Smooth muscle cell (in vitro differentiated cells): ENCODE data around the gene TAPBP. TPM values are rescaled to one million over a fixed set of nuclear protein-coding genes. Genes with fewer than 3 reads are reported as not detected.

Source experiments
- DNase-seq: peaks from one replicate; lab custom pipeline; 2025; ENCODE audit not compliant: unreplicated experiment; lab: John Stamatoyannopoulos, UW
- H2AFZ ChIP-seq: fragments of 200-600 bp; sonication (generic); 2 replicates; pipeline ENCODE4 v1.6.0; 2016; ENCODE audit warnings: antibody characterized with exemption, low read depth, mild to moderate bottlenecking
- H3F3A ChIP-seq: fragments of 200-600 bp; sonication (generic); 2 replicates; pipeline ENCODE4 v1.6.0; 2017; ENCODE audit warnings: antibody characterized with exemption, low read depth
- H3K27ac ChIP-seq: fragments of 200-600 bp; sonication (generic); 2 replicates; pipeline ENCODE4 v1.5.1; 2016; ENCODE audit warnings: low read depth, mild to moderate bottlenecking
- H3K27me3 ChIP-seq: fragments of 200-600 bp; sonication (generic); 2 replicates; pipeline ENCODE4 v1.6.1; 2016; ENCODE audit warnings: low read depth, mild to moderate bottlenecking
- H3K36me3 ChIP-seq: fragments of 200-600 bp; sonication (generic); 2 replicates; pipeline ENCODE4 v1.5.1; 2016; ENCODE audit warnings: low read depth
- H3K4me1 ChIP-seq: fragments of 200-600 bp; sonication (generic); 2 replicates; pipeline ENCODE4 v1.5.1; 2016; ENCODE audit warnings: low read depth
- H3K4me2 ChIP-seq: fragments of 200-600 bp; sonication (generic); 2 replicates; pipeline ENCODE4 v1.6.0; 2016; ENCODE audit warnings: mild to moderate bottlenecking
- H3K4me3 ChIP-seq: fragments of 200-600 bp; sonication (generic); 2 replicates; pipeline ENCODE4 v1.5.1; 2016; ENCODE audit warnings: mild to moderate bottlenecking
- H3K79me2 ChIP-seq: fragments of 200-600 bp; sonication (generic); 2 replicates; pipeline ENCODE4 v1.6.0; 2016; ENCODE audit warnings: low read depth, mild to moderate bottlenecking
- H3K9ac ChIP-seq: fragments of 200-600 bp; sonication (generic); 2 replicates; pipeline ENCODE4 v1.6.0; 2016; ENCODE audit warnings: low read depth
- H3K9me3 ChIP-seq: fragments of 200-600 bp; sonication (generic); replicated peaks from 2 replicates; pipeline ENCODE4 v1.5.1; 2016; ENCODE audit warnings: low read depth
- H4K20me1 ChIP-seq: fragments of 200-600 bp; sonication (generic); 2 replicates; pipeline ENCODE4 v1.6.0; 2016; ENCODE audit warnings: low read depth
- CTCF ChIP-seq: fragments of 200-600 bp; sonication (generic); IDR thresholded peaks from 2 replicates; pipeline ENCODE4 v1.5.1; 2017; ENCODE audit warnings: borderline replicate concordance, mild to moderate bottlenecking, antibody characterized with exemption; ENCODE audit not compliant: insufficient read depth, poor library complexity, severe bottlenecking
- WGBS: methylation state at CpG from one replicate; pipeline ENCODE4 v1.1.7; 2016; ENCODE audit warnings: low lambda C conversion rate; 5-methylcytosine and 5-hydroxymethylcytosine counted together
- polyA plus RNA-seq: library from polyadenylated mRNA; unstranded; fragments of >200 nt; fragmentation: Nextera tagmentation; extraction: Ambion mirVana; gene quantifications from 2 replicates; pipeline ENCODE4 v1.2.1, GENCODE V29; 2016
- total RNA-seq: library from RNA; depleted of rRNA; stranded (reverse); fragments of >200 nt; gene quantifications from 2 replicates; pipeline ENCODE4 v1.2.3, GENCODE V29; 2014

Gene TAPBP
- total and polyA plus RNA-seq, 2 experiments from 2014 or later, result 34.7 to 75.9 TPM

DNA sequence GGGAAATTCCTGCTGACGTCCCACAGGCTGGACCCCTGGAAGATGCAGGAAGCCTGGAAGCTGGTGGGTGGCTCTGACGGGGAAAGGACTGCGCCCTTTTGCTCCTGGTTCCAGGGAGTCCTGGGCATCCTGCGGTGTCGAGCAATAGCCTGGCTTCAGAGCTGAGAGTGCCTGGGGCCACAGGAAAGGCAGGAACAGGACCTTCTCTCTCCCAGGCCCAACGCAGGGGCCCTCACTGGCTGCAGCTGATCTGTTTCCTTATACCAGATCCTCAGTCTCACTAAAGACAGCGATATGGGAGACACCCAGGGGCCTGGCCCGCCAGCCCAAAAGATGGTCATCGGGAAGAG lies 35.5 kb downstream of the TAPBP start:
- TF ChIP-seq CTCF, result no peak
- Histone ChIP-seq H3K79me2 (peaks cover 22% of the 10 kb centered on the region), H3F3A (peaks cover 29% of the 10 kb centered on the region), H3K27me3 (no peaks in the 10 kb centered on the region), H3K9ac (no peak overlapping the region), H4K20me1 (peaks cover 32% of the 10 kb centered on the region), H3K4me2 (no peak overlapping the region), H3K4me3 (no peak overlapping the region), H3K27ac (no peak overlapping the region), H3K9me3 (no peaks in the 10 kb centered on the region), H3K36me3 (no peaks in the 10 kb centered on the region), H3K4me1 (peaks cover 34% of the 10 kb centered on the region), H2AFZ (no peak overlapping the region)
- no peak for DNase-seq
- 87% methylated on average over 9 of the region's 9 CpGs for WGBS

- H3K27ac ChIP-seq, result peak overlapping the region; percentile 85
- H3K4me2 ChIP-seq, result peak overlapping the region; percentile 86
- peaks cover 40% of the 10 kb centered on the region for H3K4me1 ChIP-seq
- peak overlapping the region; percentile 57 for H3K4me3 ChIP-seq
- H3K36me3 ChIP-seq, result no peaks in the 10 kb centered on the region
- peaks cover 37% of the 10 kb centered on the region for H4K20me1 ChIP-seq
- H3K79me2 ChIP-seq, result peaks cover 28% of the 10 kb centered on the region
- H3F3A ChIP-seq, result peaks cover 35% of the 10 kb centered on the region
- no peak for TF ChIP-seq CTCF
- no peaks in the 10 kb centered on the region for H3K27me3 ChIP-seq
- no peak overlapping the region for H3K9ac ChIP-seq
- 54% methylated on average over 39 of the region's 39 CpGs for WGBS
- H3K9me3 ChIP-seq, result no peaks in the 10 kb centered on the region
- H2AFZ ChIP-seq, result no peak overlapping the region
- DNase-seq, result no peak
Observed at GRCh38 chr6:33277663-33278391, 36.1 kb downstream of the TAPBP start.

DNA sequence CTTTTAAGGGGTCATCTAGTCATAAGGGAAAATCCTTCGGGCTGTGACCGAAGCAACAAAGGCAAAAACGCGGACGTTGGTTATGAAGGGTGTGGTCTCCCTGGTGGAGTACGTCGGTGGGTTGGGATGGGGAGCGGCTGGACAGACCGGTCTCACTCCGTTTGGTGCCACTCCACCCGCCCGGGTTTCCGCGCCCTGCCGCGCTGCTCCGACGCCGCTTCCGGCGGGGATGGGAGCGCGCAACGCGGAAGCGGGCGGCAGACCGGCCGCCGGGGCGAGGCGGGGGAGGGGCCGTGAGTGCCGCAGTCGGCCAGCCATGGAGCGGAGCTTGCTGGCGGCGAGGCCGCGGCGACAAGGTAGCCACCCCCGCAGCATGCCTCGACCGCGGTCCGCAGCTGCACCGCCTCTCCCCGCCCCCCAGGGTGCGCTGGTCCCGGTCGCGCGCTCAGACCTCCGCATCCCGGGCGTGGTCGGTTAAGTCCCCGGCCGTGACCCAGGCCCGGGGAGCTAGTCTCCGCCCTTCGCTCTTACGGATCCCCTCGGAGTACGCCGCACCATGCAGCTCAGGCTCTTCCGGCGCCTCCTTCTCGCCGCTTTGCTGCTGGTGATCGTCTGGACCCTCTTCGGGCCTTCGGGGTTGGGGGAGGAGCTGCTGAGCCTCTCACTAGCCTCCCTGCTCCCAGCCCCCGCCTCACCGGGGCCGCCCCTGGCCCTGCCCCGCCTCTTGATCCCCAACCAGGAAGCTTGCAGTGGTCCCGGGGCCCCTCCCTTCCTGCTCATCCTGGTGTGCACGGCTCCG lies 36.8 kb downstream of the TAPBP start, which contains the start of gene B3GALT4:
Gene B3GALT4 (plus strand): TSS at position 260 of the 799 bp plus-strand sequence. CDS start 297 bp downstream, at position 557.
- no peaks in the 10 kb centered on the region for H3K36me3 ChIP-seq
- no peaks in the 10 kb centered on the region for H3K9me3 ChIP-seq
- H3K27ac ChIP-seq, result peak within 1 kb of the TSS; percentile 85
- no peak within 1 kb of the TSS for H3K9ac ChIP-seq
- peak within 1 kb of the TSS; percentile 57 for H3K4me3 ChIP-seq
- no peaks in the 10 kb centered on the region for H3K27me3 ChIP-seq
- no peak within 1 kb of the TSS for H2AFZ ChIP-seq
- H3F3A ChIP-seq, result peaks cover 42% of the 10 kb centered on the region
- DNase-seq, result peak; percentile 68
- TF ChIP-seq CTCF, result peak; percentile 55
- peak within 1 kb of the TSS; percentile 86 for H3K4me2 ChIP-seq
- peaks cover 45% of the 10 kb centered on the region for H4K20me1 ChIP-seq
- H3K79me2 ChIP-seq, result peaks cover 35% of the 10 kb centered on the region
- WGBS, result 1% methylated on average over 55 of the region's 80 CpGs
- peaks cover 42% of the 10 kb centered on the region for H3K4me1 ChIP-seq
